Ishikawa (cell line): ENCODE results near the gene SPDYE6.
"Not testable (repeated sequence)": the region's sequence is repeated elsewhere in the genome, so short reads cannot be mapped to it uniquely, and the experiment has no call there.

Source experiments
- CEBPB ChIP-seq: IDR thresholded peaks from 2 replicates; pipeline ENCODE4 v1.6.1; 2012
- CREB1 ChIP-seq: IDR thresholded peaks from 2 replicates; pipeline ENCODE4 v1.6.1; 2012; ENCODE audit warnings: low read depth
- EGR1 ChIP-seq: IDR thresholded peaks from 2 replicates; pipeline ENCODE4 v1.6.1; 2012
- EP300 ChIP-seq: IDR thresholded peaks from 2 replicates; pipeline ENCODE4 v1.6.1; 2012; ENCODE audit warnings: borderline replicate concordance
- FOXM1 ChIP-seq: IDR thresholded peaks from 2 replicates; pipeline ENCODE4 v1.6.1; 2012; ENCODE audit warnings: low read depth, borderline replicate concordance
- MAX ChIP-seq: IDR thresholded peaks from 2 replicates; pipeline ENCODE4 v1.6.1; 2012
- NFIC ChIP-seq: IDR thresholded peaks from 2 replicates; pipeline ENCODE4 v1.6.1; 2012
- RAD21 ChIP-seq: IDR thresholded peaks from 2 replicates; pipeline ENCODE4 v1.6.1; 2012; ENCODE audit warnings: low read depth
- REST ChIP-seq: IDR thresholded peaks from 2 replicates; pipeline ENCODE4 v1.6.1; 2012; ENCODE audit warnings: low read depth, mild to moderate bottlenecking
- TAF1 ChIP-seq: IDR thresholded peaks from 2 replicates; pipeline ENCODE4 v1.6.1; 2012; ENCODE audit warnings: low read depth, mild to moderate bottlenecking
- TCF12 ChIP-seq: IDR thresholded peaks from 2 replicates; pipeline ENCODE4 v1.6.1; 2012; ENCODE audit warnings: low read depth
- TEAD4 ChIP-seq: IDR thresholded peaks from 2 replicates; pipeline ENCODE4 v1.6.1; 2012
- YY1 ChIP-seq: IDR thresholded peaks from 2 replicates; pipeline ENCODE4 v1.6.1; 2012; ENCODE audit warnings: low read depth
- ZBTB7A ChIP-seq: IDR thresholded peaks from 2 replicates; pipeline ENCODE4 v1.6.1; 2012; ENCODE audit warnings: low read depth

GRCh38 chr7:102363549-102364393, 7.5 kb upstream of the SPDYE6 start:
- TF ChIP-seq EGR1 (peak; percentile 67), TAF1 (peak; percentile 79), TEAD4 (peak; percentile 7; the same call in 1 of the 2 replicates), RAD21 (0 out of 2 replicates have a peak, but pooled peaks have one; percentile 1), MAX (peak; percentile 84)
- not testable (repeated sequence) for TF ChIP-seq EP300, TCF12, NFIC, REST, YY1, CREB1, CEBPB, FOXM1, ZBTB7A
